HG03196 (cell line): ENCODE results near the gene SRGAP3.

Experiments used
- ATAC-seq: cut with Tn5 transposase; IDR thresholded peaks from one replicate; pipeline ENCODE4 v1.9.1; 2021; ENCODE audit not compliant: unreplicated experiment

Gene SRGAP3

GRCh38 chr3:9121366-9122001 is 128.0 kb downstream of the SRGAP3 start:
- ATAC-seq = no peak

DNA sequence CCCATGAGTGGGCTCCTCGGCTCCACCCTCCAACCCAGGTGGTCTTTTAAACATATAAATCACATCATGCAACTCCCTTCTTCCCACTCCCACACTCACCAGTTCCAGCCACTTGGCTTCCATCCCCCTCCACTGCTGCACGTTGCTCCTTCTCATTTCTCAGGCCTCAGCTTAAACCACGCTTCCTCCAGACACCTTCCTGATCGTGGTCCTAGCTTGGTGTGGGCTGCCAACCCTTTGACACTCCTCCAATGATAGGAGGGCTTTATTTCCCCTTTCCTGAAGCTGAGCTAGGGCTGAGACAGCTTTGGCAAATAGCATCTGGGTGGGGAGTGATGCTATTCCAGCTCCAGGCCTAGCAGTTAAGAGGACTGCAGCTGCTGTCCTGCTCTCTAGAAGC is 130.1 kb downstream of the SRGAP3 start:
- ATAC-seq = no peak

GRCh38 chr3:9118222-9118621 is 131.2 kb downstream of the SRGAP3 start:
- ATAC-seq = no peak

GRCh38 chr3:9117220-9117619 is 132.2 kb downstream of the SRGAP3 start:
- no peak for ATAC-seq

- no peak for ATAC-seq
Observed at GRCh38 chr3:9116336-9116735, 133.1 kb downstream of the SRGAP3 start.

DNA sequence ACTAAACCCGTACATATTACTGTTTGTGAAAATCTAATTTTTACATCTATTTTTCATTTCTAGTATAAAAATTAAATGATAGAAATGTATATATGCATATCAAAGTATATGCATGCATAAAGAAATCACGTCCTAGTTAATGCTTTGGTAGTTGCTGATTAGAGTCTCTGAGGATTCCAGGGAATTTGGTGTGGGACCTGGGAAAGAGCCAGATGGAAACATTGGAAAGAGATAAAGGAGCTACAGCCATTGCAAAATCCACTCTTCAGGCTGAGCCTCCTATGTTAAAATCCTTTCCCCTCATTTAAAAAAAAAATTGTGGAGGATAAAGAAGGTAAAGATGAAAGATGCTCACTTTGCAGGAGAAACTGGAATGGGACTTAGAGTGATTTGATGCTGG is 134.1 kb downstream of the SRGAP3 start:
- ATAC-seq = no peak

DNA sequence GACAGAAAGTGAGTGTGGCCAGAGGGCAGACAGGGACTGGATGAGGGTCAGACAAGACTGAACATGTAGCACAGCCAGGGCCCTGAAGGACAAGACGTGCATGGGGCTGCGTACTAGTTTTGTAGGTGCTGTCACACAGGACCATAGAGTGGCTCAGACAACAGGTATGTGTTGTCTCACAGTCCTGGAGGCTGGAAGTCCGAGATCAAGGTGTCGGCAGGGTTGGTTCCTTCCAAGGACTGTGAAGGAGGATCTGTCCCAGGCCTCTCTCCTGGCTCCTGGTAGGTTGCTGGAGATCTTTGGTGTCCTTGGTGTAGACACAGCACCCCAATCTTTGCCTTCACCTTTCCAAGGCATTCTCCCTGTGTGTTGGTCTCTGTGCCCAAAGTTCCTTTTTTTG is 136.4 kb downstream of the SRGAP3 start:
- no peak for ATAC-seq

- ATAC-seq = no peak
Observed at GRCh38 chr3:9111866-9112265, 137.6 kb downstream of the SRGAP3 start.

DNA sequence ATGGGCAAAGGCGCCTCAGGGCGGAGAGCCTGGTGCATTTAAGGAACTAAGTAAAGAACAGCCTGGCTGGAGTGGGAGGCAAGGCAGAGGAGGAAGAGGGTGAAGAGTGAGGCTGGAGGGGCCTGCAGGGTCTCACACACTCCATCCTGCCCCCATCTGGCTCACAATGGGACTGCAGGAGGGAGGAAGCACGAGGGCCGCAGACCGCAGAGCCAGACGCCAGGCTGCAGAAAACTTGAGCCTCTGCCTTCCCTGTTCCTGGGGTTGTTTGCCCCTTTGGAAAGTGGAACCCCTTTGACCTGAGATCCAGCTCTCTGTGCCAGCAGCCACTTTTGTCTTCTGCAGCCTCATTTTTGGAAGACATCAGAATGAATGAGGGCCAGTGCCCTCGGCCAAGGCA is 138.0 kb downstream of the SRGAP3 start:
- no peak for ATAC-seq

DNA sequence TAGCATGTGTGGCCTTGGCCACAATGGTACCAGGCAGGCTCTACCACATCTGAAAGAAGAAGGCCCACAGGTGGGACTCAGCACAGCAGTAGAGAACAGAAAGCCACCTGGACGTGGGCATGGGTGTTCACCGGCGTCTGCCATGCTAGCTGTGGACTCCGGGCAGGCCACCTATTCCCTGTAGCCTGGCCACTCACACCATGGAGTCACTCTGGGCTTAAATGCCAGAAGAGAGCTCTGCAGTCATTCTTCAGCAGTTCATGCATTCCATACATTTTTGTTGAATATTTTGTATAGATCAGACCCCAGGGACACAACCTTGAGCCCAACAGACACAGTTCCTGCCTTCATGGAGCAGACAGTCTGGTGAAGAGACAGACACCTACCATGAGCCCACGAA is 138.6 kb downstream of the SRGAP3 start:
- ATAC-seq = no peak

DNA sequence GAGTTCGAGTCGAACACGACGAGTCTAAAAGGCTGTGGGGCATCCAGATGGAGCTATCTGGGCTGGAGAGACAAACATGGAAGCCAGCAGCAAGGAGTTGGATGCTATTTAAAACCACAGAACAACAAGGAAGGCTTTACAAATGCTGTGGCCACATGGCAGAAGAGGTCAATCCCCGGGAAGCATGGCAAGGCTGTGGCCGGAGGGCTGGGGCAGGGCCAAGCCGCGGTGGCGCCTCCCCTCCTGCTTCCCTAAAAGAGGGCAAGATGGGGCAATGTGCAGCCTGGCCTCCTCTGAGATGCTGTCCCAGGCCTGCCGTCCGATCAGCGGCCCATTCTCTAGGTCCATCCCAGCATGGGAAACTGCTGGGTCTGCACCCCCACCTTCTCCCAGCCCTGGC is 139.1 kb downstream of the SRGAP3 start:
- no peak for ATAC-seq

GRCh38 chr3:9109568-9109914 is 139.9 kb downstream of the SRGAP3 start:
- no peak for ATAC-seq

DNA sequence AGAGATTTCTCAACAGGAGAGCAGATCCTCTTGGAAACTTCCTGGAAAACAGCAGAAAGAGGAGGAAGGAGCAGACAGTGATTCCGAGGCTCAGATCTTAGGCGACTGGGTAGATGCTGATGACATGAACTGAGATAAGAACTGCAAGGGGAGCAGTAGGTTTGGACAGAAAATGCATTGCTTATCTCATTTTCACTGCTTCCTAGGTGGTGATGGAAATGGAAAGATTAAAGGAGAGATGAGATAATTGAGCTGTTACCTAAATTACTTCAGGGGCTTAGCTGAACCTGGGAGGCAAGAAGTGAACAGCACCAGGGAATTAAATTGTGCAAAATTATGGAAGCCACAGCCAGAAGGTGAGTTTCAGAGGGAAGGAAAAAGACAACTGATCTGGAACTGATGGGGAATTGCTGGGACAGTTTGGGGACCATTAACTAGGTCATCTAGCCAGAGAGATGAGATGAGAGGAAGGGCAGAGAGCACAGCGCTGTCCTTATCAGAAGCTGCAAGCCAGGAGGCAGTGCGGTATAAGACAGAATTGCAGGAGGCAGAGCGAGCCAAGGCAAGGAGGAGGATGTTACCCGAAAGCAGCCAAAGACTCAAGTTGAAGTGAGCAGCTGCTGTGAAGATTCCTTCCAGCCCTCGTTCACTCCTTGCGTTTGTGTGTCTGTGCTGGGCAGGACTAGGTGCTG is 140.4 kb downstream of the SRGAP3 start:
- no peak for ATAC-seq

- no peak for ATAC-seq
Observed at GRCh38 chr3:9107738-9108137, 141.7 kb downstream of the SRGAP3 start.

GRCh38 chr3:9105421-9105820 is 144.0 kb downstream of the SRGAP3 start:
- no peak for ATAC-seq

DNA sequence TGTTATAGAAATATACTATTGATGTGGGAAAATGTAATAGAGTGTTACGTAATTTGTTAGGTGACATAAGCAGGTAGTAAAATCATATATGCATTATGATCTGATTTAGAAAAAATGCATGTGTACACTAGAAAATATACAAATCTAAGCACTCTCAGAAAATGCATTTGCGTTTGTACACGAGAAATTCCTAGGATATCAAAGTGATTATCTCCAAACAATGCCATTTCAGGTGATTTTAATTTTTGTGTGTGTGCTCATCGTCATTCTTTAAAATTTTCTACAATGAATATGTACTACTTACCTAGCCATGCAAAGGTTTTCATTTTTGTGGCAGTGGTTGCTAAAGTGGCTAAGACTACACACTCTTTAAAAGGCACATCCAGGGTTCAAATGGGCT is 145.3 kb downstream of the SRGAP3 start:
- no peak for ATAC-seq

GRCh38 chr3:9102240-9102981 is 147.0 kb downstream of the SRGAP3 start:
- ATAC-seq = no peak

DNA sequence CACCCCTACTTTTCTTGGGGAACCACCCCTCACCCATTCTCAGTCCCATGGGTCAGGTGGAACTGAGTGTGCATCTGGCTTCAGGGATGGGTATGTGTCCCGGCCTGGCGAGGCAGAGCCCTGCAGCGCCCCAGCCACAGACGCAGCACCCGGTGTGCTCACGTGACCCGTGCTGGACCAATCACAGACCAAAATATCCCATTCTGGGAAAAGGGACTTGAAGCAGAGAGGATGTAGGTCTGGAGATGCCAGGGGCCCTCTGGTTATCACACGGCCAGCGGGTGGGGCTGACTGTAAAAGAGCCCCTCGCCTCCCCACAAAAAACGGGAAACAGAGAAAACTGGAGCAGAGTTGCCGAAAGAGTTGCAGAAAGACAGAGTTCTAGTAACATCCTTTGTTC is 148.2 kb downstream of the SRGAP3 start:
- ATAC-seq = no peak

DNA sequence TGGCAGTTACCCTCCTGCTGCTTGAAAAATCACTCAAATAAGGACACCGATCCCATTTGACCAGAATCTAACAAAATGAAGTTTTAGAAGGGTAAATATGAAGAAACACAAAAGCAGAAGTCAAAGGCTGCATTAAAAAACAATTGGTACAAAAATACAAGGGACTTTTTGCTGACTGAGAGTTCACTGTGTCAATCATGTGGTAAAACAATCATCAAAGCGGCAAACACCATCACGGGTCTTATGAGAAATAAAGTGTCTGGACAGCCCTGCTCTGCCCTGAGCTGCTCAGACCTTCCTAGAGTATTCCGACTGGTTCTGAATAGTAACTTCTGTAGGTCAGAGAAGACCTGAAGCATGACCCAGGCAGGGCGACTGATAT is 148.9 kb downstream of the SRGAP3 start:
- no peak for ATAC-seq

DNA sequence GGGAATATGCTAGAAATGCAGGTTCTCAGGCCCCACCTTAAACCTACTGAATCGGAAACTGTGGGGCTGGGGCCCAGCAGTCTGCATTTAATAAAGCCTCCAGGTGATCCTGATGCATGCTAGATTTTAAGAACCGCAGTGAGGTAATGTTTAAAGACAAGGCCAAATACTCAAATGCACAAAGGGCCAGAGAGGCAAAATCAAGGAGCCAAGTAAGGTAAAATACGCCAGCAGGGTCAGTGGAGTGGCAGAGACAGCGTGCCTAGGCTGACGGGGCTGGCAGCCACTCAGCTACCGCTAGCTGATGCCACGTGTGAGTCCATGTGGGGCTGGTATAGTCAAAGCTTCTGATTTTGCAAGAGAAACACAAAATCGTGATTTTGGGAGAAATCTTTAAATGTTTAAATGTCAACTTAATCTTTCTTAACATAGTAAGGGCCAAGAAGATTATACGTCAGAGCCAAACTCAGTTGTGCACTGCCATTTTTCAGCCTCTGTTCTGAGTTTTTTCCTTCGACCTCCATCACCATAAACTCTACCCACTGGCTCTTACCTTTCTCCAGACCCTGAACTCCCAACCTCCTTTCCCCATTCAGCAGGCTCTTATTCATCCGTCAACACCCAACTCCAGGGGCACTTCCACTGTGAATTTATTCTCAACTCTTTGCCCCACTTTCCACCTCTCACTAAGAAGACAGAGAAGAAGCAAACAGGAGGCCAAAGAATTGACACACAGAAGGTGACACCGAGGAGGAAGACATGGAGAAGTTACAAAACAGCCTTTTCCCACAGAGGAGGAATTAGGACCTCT is 149.5 kb downstream of the SRGAP3 start:
- no peak for ATAC-seq
